ENCODE results near the gene TAS2R16. TPM values are rescaled to one million over a fixed set of nuclear protein-coding genes. Genes with fewer than 3 reads are reported as not detected.

Gene TAS2R16
- total and polyA plus RNA-seq, 9 donors = not detected

DNA sequence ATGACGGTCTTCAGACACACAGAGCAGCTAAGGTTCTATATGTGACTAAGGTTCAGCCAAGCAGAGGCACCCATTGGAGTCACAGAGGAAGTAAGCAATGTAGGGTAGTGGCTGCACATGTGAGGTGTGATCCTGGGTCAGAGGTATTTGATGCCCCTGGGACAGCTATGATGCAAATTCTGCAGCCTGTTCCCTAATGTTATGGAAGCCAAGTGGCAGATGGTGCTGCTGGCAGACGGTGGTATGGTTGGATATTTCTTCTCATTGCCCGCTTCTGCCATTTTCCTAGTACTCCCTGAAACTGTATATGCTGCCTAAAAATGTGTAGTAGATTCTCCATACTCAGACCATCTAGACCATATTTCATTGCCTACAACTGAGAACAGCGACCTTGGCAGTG is 7.2 kb downstream of the TAS2R16 start:
- intact Hi-C loops (cut with DNase I) = no loop called here
- H3K27me3 ChIP-seq = no peaks in the 10 kb centered on the region
- DNase-seq = no peak
- no peak overlapping the region for H3K4me3 ChIP-seq
- H3K27ac ChIP-seq = no peak overlapping the region
- no peaks in the 10 kb centered on the region for H3K4me1 ChIP-seq (ENCODE audit: insufficient read depth)
- TF ChIP-seq, protein P1, sequence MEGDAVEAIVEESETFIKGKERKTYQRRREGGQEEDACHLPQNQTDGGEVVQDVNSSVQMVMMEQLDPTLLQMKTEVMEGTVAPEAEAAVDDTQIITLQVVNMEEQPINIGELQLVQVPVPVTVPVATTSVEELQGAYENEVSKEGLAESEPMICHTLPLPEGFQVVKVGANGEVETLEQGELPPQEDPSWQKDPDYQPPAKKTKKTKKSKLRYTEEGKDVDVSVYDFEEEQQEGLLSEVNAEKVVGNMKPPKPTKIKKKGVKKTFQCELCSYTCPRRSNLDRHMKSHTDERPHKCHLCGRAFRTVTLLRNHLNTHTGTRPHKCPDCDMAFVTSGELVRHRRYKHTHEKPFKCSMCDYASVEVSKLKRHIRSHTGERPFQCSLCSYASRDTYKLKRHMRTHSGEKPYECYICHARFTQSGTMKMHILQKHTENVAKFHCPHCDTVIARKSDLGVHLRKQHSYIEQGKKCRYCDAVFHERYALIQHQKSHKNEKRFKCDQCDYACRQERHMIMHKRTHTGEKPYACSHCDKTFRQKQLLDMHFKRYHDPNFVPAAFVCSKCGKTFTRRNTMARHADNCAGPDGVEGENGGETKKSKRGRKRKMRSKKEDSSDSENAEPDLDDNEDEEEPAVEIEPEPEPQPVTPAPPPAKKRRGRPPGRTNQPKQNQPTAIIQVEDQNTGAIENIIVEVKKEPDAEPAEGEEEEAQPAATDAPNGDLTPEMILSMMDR (IDR thresholded peaks at IDR 0.05) = no peak
- TF ChIP-seq EP300 (IDR thresholded peaks at IDR 0.05) (no peak), POLR2A (IDR thresholded peaks at IDR 0.05) (no peak)
- WGBS, 3 donors = 60 to 95% (median 70%) methylated on average over 4 of the region's 4 CpGs
- H3K36me3 ChIP-seq = no peaks in the 10 kb centered on the region
- no peaks in the 10 kb centered on the region for H3K9me3 ChIP-seq

DNA sequence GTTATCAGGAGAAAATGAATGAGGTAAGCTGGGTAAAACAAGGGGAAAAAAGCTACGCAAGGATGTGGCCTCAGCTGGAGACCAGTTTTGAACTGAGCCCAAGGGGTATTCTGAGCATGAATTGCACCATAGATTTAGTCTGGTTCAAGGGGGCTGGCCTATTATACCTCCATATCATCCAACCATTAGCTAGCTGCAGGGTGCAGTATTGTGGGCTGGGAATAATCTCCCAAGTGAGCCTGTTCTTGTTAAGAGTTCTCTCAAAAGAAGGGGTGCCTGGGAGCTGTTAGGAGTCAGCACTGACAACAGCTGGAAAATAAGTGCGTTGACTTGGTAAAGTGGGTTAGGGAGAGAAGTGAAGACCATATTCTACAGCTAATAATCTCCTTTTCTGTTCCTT is 8.0 kb downstream of the TAS2R16 start:
- no peaks in the 10 kb centered on the region for H3K36me3 ChIP-seq
- no peaks in the 10 kb centered on the region for H3K27me3 ChIP-seq
- H3K27ac ChIP-seq = no peak overlapping the region
- intact Hi-C loops (cut with DNase I) = no loop called here
- H3K9me3 ChIP-seq = no peaks in the 10 kb centered on the region
- DNase-seq = no peak
- whole genome bisulfite sequencing, 3 donors = 94 to 98% (median 95%) methylated on average over 2 of the region's 2 CpGs
- no peaks in the 10 kb centered on the region for H3K4me1 ChIP-seq (ENCODE audit: insufficient read depth)
- TF ChIP-seq, protein P1 (IDR thresholded peaks at IDR 0.05) = no peak
- no peak for TF ChIP-seq EP300 (IDR thresholded peaks at IDR 0.05)
- H3K4me3 ChIP-seq = no peak overlapping the region

DNA sequence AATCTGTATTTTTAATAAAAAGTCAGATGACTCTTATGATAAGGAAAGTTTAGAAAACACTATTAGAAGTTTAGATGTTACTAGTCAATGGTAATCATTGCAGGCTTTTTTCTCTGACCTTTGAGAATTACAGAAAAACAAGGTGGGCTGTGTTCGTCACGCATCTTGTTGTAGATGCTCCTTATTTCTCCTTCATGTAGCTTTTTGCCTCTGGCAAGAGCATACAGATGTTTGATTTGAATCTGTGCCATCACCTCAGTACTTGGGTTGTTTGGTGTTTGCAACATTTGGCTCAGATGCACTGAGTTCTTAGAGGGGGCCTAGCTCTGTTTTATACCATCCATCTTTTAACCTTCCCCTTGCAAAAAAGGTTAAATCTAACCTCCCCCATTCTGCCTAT is 11.5 kb downstream of the TAS2R16 start:
- WGBS, 3 donors = 82 to 85% (median 84%) methylated on average over 2 of the region's 2 CpGs
- Histone ChIP-seq H3K4me3 (no peak overlapping the region), H3K9me3 (no peaks in the 10 kb centered on the region), H3K27ac (no peak overlapping the region), H3K27me3 (no peaks in the 10 kb centered on the region), H3K36me3 (no peaks in the 10 kb centered on the region), H3K4me1 (ENCODE audit: insufficient read depth) (no peaks in the 10 kb centered on the region)
- DNase-seq = no peak
- intact Hi-C loops (cut with DNase I) = no loop called here
- TF ChIP-seq, protein P1 (IDR thresholded peaks at IDR 0.05) = no peak
- no peak for TF ChIP-seq EP300 (IDR thresholded peaks at IDR 0.05)
- no peak for TF ChIP-seq POLR2A (IDR thresholded peaks at IDR 0.05)

DNA sequence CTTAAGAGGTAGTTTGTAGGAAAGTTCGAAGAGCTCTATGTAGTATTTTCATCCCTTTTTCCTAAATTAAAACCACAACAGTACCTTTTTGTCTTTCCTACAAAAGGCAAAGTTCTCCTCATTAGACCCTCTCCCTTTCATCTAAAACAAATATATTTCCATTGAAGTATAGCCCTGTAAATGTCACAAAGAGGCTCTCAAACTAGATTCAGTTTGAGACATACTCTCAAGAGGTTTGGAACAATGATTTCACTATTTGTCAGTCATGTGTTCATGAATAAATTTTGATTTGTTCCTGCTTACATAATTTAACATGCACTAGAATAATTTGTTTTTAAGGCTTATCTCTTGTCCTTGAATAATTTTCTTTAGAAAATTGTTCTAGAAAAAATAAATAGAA is 12.2 kb downstream of the TAS2R16 start:
- H3K9me3 ChIP-seq = no peaks in the 10 kb centered on the region
- intact Hi-C loops (cut with DNase I) = no loop called here
- no peaks in the 10 kb centered on the region for H3K4me1 ChIP-seq (ENCODE audit: insufficient read depth)
- TF ChIP-seq POLR2A (IDR thresholded peaks at IDR 0.05) (no peak), EP300 (IDR thresholded peaks at IDR 0.05) (no peak)
- TF ChIP-seq, protein P1 (IDR thresholded peaks at IDR 0.05) = no peak
- no peak for DNase-seq
- H3K27ac ChIP-seq = no peak overlapping the region
- WGBS, 3 donors = 85 to 89% (median 88%) methylated on average over 1 of the region's 1 CpG
- no peaks in the 10 kb centered on the region for H3K36me3 ChIP-seq
- H3K4me3 ChIP-seq = no peak overlapping the region
- no peaks in the 10 kb centered on the region for H3K27me3 ChIP-seq

DNA sequence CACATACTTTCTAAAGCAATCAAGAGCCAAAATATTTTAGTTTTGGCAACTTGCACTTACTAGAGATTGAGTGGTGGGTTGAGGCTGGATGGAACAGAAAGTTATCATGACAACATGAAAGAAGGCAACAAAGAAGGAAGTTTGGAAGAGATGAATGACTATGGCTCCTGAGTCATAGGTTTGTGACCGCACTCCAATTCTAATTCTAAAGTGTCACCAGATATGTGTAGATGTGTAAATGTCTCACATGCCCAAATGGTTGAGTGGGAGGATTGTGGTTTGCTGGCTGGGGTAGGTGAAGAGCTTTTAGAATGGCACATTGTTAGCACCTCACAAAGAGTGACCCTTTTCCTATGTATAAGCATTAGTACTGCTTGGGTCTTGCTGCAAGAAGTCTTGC is 20.2 kb downstream of the TAS2R16 start:
- 92 to 94% (median 93%) methylated on average over 1 of the region's 1 CpG for WGBS, 3 donors
- TF ChIP-seq, protein P1 (IDR thresholded peaks at IDR 0.05) = no peak
- intact Hi-C loops (cut with DNase I) = no loop called here
- H3K27ac ChIP-seq = no peak overlapping the region
- H3K4me1 ChIP-seq (ENCODE audit: insufficient read depth) = no peaks in the 10 kb centered on the region
- no peak for DNase-seq
- H3K36me3 ChIP-seq = no peaks in the 10 kb centered on the region
- no peaks in the 10 kb centered on the region for H3K9me3 ChIP-seq
- no peak overlapping the region for H3K4me3 ChIP-seq
- no peaks in the 10 kb centered on the region for H3K27me3 ChIP-seq

Measured in ovary (tissue), 9 donors.